HG03039 (cell line): ENCODE data around the gene ELOVL2.

Experiments
- ATAC-seq: cut with Tn5 transposase; IDR thresholded peaks from one replicate; pipeline ENCODE4 v1.9.1; 2021; ENCODE audit warnings: mild to moderate bottlenecking, moderate library complexity; ENCODE audit not compliant: unreplicated experiment

ELOVL2 gene

DNA sequence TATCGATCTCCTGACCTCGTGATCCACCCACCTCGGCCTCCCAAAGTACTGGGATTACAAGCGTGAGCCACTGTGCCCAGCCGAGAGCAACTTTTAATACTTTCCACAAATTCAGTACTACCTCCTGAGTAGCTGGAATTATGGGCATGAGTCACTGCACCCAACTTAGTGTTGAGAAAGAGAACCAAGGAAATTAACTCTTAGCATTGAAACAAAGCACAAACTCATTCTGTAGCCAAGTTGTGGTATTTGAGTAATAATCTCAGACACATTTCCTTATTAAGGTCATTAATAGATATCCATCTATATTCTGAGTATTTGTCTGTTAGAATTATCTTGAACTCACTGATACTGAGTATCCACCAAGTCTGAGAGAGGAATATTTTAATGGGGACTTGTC, 14.3 kb upstream of the ELOVL2 start:
- ATAC-seq = no peak

- ATAC-seq = no peak
These were observed 12.8 kb upstream of the ELOVL2 start for GRCh38 chr6:11056871-11057270.

DNA sequence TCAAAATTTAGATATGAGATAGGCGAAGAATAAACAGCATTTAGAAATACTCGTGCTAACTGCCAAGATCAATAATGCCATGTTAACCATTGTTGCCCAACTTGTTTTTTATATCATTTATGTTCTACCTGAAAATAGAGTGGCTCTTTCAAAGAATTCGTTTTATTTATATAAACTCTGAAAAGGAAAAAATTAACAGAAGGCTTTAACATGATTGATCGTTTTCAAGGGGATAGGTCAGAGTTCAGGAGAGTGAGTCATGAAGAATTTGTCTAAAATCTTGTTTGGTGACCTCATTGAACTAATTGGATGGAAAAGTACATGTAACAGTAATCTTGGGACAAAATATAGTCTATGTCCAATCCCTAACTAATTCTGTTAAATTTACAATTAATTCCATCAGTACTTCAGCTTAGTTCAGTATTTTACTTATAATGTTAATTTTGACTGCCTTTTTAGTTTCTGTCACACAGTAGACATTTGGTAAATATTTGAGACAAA, 11.1 kb upstream of the ELOVL2 start:
- ATAC-seq = no peak

- ATAC-seq = no peak
These were observed 10.6 kb upstream of the ELOVL2 start for GRCh38 chr6:11054722-11055121.

GRCh38 chr6:11053307-11053706, 9.2 kb upstream of the ELOVL2 start:
- no peak for ATAC-seq

- no peak for ATAC-seq
These were observed 6.6 kb upstream of the ELOVL2 start for GRCh38 chr6:11050731-11051130.

GRCh38 chr6:11044712-11045167, 635 bp upstream of the ELOVL2 start:
- no peak for ATAC-seq

DNA sequence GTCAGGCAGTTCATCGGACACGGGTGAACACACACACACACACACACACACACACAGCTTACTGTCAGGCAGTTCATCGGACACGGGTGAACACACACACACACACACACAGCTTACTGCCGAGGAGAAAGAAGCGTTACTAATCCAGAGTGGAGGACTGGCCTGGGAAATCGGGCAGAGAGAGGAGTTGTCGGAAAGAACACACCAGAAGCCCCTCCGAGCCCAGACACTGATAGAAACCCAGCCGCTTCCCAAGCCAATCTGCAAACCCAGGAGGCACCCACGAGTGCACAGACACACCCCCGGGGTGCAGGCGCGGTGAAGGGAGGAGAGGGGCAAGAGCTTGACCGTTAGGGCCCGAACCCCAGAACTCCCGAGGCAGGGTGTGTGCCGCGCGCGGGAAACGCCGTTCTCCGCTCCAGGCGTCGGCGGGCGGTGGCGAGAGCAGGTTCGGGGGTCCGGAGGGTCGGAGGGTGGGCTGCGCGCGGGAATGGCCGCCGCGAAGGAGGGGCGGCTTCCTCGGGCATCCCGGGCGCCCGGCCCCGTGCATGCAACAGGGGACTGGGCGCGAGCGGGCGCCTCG, 636 bp downstream of the ELOVL2 start:
- ATAC-seq = no peak

GRCh38 chr6:11042750-11043377, 1.2 kb downstream of the ELOVL2 start:
- ATAC-seq = no peak

DNA sequence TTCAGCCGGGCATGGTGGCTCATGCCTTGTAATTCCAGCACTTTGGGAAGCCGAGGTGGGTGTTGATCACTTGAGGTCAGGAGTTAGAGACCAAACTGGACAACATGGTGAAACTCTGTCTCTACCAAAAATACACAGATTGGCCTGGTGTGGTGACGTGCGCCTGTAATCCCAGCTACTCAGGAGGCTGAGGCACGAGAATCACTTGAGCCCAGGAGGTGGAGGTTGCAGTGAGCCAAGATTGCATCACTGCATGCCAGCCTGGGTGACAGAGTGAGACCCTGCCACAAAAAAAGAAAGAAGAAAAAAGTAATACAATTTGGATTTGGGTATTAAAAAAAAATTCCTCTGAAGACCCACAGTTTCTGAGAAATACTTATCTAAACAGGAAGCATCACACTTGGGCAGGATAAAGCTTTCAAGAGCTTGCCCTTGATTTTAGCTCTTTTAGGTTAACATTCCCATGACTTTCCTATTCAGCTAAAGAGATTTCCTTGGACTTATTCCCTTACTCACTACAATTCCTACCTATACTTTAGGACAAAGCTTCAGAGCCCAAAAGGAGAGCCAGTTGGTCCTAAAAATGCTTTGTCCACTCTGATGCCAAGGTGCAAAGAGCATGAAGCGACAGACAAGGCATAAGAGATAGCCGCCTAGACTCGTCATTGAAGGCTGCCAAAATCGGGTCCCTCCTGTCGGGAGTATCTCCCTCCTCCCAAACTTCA, 1.9 kb downstream of the ELOVL2 start:
- no peak for ATAC-seq

- no peak for ATAC-seq
These were observed 4.0 kb downstream of the ELOVL2 start for GRCh38 chr6:11040134-11040533.

DNA sequence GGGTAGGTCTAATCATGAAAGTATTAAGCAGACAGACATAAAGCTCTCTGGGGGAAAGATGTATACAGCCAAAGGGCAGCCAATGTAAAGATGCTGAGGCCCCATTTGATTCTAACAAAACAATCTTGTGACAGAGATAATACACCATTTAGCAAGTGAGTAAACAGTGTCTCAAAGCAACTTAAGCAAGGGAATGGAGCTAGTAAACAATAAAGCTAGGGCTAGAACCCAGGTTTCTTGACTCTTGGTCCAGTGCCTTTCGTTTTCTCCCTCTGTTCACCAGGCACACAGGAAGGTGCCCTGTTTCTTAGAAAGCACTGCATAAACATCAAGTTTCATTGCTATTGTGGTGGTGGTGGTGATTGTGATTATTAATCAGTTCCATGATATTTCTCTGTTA, 5.1 kb downstream of the ELOVL2 start:
- no peak for ATAC-seq

GRCh38 chr6:11036977-11037430, 7.1 kb downstream of the ELOVL2 start:
- ATAC-seq = no peak

GRCh38 chr6:11036351-11036740, 7.8 kb downstream of the ELOVL2 start:
- ATAC-seq = no peak

DNA sequence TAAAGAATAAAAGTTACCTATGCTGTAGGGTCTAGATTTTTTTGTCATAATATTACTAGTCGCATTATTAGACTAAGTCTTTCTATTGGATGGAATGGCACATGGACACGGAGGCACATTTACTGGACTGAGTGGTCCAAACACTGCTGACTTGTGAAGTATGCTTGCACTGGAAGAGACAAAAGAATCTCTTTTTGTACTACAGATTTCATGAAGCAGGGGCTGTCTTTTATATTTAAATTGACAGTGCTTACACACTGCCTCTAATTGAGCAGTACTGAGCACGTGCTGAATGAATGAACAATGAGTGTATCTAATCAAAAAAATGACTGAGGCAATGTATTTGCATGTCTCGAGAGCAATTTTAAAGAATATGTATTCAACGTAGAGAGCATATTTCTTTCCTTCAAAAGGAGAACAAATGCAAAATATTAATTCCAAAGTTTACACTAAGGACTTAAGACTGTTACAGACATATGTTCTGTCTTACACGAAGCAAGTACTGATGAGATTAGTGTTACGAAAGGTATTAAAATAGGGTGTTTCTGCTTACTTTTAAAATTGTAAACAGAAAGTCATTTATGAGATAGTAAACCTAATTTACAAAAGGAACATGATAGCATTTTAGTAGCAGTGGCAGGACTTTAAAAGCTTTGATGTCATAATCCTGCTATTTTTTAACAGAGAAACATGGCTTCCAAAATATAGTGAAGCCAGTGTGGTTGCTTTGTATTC, 8.3 kb downstream of the ELOVL2 start:
- ATAC-seq = no peak

DNA sequence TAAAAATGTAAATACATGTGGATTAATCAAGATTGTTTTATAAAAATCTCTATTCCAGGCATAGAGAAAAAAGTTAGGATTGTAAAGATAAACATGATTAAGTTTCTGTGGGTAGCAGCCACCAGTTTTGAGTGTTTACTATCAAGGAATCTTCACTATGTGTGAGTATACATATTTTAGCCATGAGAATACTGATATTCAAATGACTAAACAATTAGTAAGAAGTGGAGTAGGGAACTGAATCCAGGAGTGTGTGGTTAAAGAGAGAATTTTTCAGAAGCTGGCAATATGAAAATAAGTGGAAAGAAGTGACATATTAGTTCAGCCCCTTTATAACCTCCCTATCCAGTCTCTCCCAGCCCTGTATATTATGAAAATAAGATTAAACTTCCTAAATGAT, 10.3 kb downstream of the ELOVL2 start:
- no peak for ATAC-seq

- ATAC-seq = no peak
These were observed 13.2 kb downstream of the ELOVL2 start for GRCh38 chr6:11030904-11031303.

DNA sequence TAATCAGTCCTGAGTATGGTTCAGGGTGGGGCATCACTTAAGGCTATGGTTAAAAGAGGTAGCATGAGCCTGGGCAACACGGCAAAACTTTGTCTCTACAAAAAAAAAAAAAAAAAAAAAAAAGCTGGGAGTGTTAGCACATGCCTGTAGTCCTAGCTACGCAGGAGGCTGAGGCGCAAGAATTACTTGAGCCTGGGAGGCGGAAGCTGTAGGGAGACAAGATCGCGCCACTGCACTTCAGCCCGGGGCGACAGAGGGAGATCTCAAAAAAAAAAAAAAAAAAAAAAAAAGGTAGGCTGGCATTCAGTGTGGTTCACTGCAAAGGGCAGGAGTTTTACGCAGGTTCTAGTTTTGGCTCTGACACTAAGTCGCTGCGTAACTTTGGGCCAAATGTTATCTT, 15.1 kb downstream of the ELOVL2 start:
- ATAC-seq = no peak

DNA sequence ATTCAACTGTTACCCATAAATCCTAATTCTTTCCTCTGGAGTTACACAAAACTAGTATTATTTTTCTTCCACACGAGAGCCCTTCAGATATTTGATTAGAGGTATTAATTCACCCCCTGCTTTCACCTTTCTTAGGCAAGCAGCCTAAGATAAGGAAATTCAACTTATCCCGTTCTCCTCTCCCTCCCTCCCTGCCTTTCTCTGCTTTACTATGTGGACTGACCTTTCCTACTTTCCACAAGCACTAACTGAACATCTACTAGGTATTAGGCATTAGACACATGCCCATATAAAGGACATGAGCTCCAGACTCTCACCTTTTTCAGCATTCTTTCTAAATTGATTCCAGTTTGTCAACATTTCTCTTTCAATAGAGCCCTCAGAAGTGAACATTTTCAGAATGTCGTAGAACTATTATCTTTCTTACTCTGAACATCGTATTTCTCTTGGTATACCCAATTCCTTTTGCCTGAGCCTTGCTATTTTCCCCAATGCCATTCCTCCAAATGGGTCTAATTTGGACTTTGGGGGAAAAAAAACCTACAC, 16.5 kb downstream of the ELOVL2 start:
- no peak for ATAC-seq

DNA sequence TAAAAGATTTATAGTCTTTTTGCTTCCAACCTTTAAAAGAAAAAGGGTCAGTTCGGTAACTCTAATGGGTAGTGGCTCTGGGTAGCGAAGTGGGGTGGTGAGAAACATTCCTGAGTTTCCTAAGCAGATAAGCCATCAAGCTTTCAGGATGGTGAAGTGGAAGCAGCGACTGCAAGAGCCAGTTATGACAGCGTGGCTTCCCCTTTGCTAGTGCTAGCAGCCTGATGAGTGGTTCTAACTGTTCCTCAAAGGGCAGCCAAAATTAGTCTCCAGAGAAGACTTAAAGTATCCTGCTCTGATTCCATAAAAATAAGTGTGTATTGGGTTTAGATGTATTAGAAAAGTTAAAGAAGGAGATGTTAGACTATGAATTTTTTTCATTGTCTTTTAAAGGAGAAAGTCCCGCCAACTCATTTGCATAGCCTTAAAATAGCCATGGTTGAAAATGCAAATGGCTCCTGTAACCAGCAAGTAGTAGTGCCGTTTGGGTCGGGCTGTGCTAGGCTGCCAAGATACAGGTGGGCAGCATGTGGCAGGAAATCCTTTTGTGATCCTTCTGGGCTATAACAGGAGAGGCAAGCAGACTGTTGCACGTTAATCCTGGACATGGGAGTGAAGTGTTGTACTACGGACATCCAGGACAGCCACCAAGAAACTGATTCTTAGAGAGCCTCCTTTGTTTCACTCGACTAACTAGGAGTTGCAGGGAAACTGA, 18.0 kb downstream of the ELOVL2 start:
- ATAC-seq = peak; percentile 72
